GM12891 (cell line): ENCODE measurements around the gene CAPN2.

Source experiments
- PAX5 ChIP-seq: IDR thresholded peaks from 2 replicates; pipeline ENCODE4 v1.6.1; 2011; ENCODE audit warnings: low read length, moderate library complexity, mild to moderate bottlenecking; ENCODE audit not compliant: insufficient read depth, severe bottlenecking
- POLR2A ChIP-seq: IDR thresholded peaks from 2 replicates; pipeline ENCODE4 v1.6.1; 2011; ENCODE audit warnings: low read depth, low read length, control low read depth
- POLR2AphosphoS5 ChIP-seq: IDR thresholded peaks from 2 replicates; pipeline ENCODE4 v1.6.1; 2011; ENCODE audit warnings: low read depth, low read length, control low read depth
- POU2F2 ChIP-seq: IDR thresholded peaks from 2 replicates; pipeline ENCODE4 v1.6.1; 2011; ENCODE audit warnings: low read depth, mild to moderate bottlenecking, control low read depth, low read length, moderate library complexity
- SPI1 ChIP-seq: IDR thresholded peaks from 2 replicates; pipeline ENCODE4 v1.6.1; 2011; ENCODE audit warnings: low read depth, low read length, control low read depth
- TAF1 ChIP-seq: IDR thresholded peaks from 2 replicates; pipeline ENCODE4 v1.6.1; 2011; ENCODE audit warnings: low read depth, low read length, control low read depth

DNA sequence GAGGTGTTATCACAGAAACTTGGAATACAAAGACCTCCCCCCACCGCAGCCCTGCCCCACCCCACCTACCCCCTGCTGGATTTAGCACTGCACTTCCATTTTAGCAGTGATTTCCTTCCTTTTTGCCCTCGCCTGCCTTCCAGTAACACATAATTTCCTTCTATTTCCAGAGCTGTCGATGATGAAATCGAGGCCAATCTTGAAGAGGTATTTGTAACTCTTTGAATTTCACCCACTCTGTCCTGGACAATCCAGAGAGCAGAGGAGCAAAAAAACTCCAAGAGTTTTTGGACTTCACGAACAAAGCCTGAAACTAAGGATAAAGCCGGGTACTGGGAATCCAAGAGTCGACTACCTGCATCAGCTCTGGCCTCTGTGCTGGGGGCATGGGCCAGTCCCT is 49.1 kb downstream of the CAPN2 start:
- TF ChIP-seq TAF1 (no peak), POLR2A (no peak), POLR2AphosphoS5 (no peak), PAX5 (no peak), POU2F2 (no peak), SPI1 (no peak)
